OCI-LY7 (cell line): ENCODE results near the gene MTRF1L.

Experiments
- CTCF ChIP-seq: fragments of 200-600 bp; sonication (generic); conservative IDR thresholded peaks from 2 replicates; pipeline ENCODE4 v1.5.1; 2014; ENCODE audit warnings: mild to moderate bottlenecking, antibody characterized with exemption, low read length, moderate library complexity, mixed read lengths
- EZH2phosphoT487 ChIP-seq: fragments of 200-600 bp; sonication (generic); IDR thresholded peaks from 2 replicates; pipeline ENCODE4 v1.6.1; 2018; ENCODE audit warnings: low read depth, borderline replicate concordance, mild to moderate bottlenecking, mixed run types, antibody characterized with exemption, low read length, moderate library complexity, mixed read lengths

DNA sequence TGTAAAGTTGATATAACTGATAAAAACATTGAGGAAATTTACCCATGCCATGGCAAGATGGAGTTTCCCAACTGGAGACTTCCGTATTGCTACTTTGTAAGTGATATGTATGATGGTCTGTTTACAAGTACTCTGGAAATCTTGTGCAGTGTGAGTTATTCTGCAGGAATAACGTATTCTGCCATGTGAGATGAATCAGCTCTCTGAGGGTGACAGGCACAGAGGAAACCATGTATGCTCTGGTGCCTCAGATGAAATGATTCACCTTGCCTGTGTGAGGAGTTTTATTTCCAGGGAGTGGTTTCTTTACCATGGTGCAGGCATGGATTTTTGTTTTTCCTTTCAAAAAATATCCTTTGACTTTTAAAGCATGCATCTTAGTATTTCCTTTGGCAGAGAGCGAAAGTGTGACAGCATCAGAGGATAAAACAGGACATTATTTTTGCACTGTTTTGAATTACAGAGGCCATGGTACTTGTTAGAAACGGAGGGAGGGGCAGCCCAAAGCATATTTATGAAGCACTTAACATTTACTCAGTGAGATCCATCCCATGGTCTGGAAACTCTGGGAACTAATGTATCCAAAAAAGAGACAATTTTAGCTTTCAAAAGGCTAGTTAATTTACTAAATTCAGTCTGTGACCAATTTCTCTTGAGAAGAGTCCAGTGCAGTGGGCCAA lies 36.0 kb upstream of the MTRF1L start:
- no peak for TF ChIP-seq CTCF
- no peak for TF ChIP-seq EZH2phosphoT487
